Measurements from ENCODE around the gene SERF2. TPM values are rescaled to one million over a fixed set of nuclear protein-coding genes. Genes with fewer than 3 reads are reported as not detected.

SERF2 gene
- total and polyA plus RNA-seq, 2 of the 8 experiments (the other 6 are each of a cell fraction or from before 2014, with no cell fraction given) = 655 to 999 TPM

- peak; percentile 88 for TF ChIP-seq SAP30 (IDR thresholded peaks at IDR 0.05; ENCODE audit: insufficient read depth, insufficient replicate concordance, low read length)
- TF ChIP-seq POU5F1 (IDR thresholded peaks at IDR 0.05; ENCODE audit: low read depth, low read length) = no peak
- peak; percentile 31; the same call in 1 of the 2 replicates for TF ChIP-seq YY1 (IDR thresholded peaks at IDR 0.05; ENCODE audit: low read depth, low read length)
- TF ChIP-seq CTCF (IDR thresholded peaks at IDR 0.05; ENCODE audit: control extremely low read depth in 1 of 3, insufficient read depth in 1 of 3, low read depth in 1 of 3, low read length in 3 of 3) = peak; percentile 68 to 92 (median 85)
- TF ChIP-seq ATF2 (IDR thresholded peaks at IDR 0.05; ENCODE audit: low read length) = no peak
- peak; percentile 18; the same call in 1 of the 2 replicates for TF ChIP-seq BACH1 (IDR thresholded peaks at IDR 0.05; ENCODE audit: low read length)
- peak; percentile 39; the same call in 1 of the 2 replicates for TF ChIP-seq TAF1 (IDR thresholded peaks at IDR 0.05; ENCODE audit: low read depth, low read length)
- no peak for TF ChIP-seq FOSL1 (IDR thresholded peaks at IDR 0.05; ENCODE audit: insufficient read depth, low read depth, low read length)
- TF ChIP-seq MAFK (IDR thresholded peaks at IDR 0.05; ENCODE audit: low read depth, low read length) = no peak
- TF ChIP-seq TEAD4 (IDR thresholded peaks at IDR 0.05; ENCODE audit: low read depth, low read length) = no peak
- peak in 1 of 2 experiments; percentile 29; a peak in 2 of 4 replicates for TF ChIP-seq HDAC2 (IDR thresholded peaks at IDR 0.05; ENCODE audit: borderline replicate concordance in 1 of 2, low read depth in 2 of 2, low read length in 2 of 2)
- peak; percentile 49 for TF ChIP-seq CTBP2 (IDR thresholded peaks at IDR 0.05; ENCODE audit: borderline replicate concordance, insufficient read depth, insufficient read length, low read length)
Measured at GRCh38 chr15:43777267-43777914, 14.7 kb upstream of the SERF2 start (continued).
